22Rv1 (cell line): ENCODE measurements around the gene SNX33.

Experiments
- CTCF ChIP-seq: fragments of 450-650 bp; IDR thresholded peaks from 2 replicates; pipeline ENCODE4 v1.5.1; 2017; ENCODE audit warnings: mild to moderate bottlenecking
- ZFX ChIP-seq: fragments of 450-650 bp; IDR thresholded peaks from 2 replicates; pipeline ENCODE4 v1.6.1; 2017; ENCODE audit warnings: antibody characterized with exemption, borderline replicate concordance

- TF ChIP-seq CTCF (no peak), ZFX (no peak)
These were observed 30.0 kb downstream of the SNX33 start for GRCh38 chr15:75677465-75678323.
